Upper lobe of left lung (tissue), 6 donors: ENCODE measurements around the gene ACBD6. TPM values are rescaled to one million over a fixed set of nuclear protein-coding genes. Genes with fewer than 3 reads are reported as not detected.

ENCODE experiments used
- ATAC-seq, 2 donors: fragments of 200-7000 bp; cut with Tn5 transposase; one replicate each; pipeline ENCODE4 v1.9.1; 2022; ENCODE audit warnings: mild to moderate bottlenecking in 2 of 2, moderate library complexity in 2 of 2; ENCODE audit not compliant: low FRiP score in 2 of 2
- DNase-seq, 2 donors: peaks; one replicate each; pipeline ENCODE4 v3.0.0-alpha.2; 2019 to 2020
- H3K27ac ChIP-seq, 4 donors: fragments of 200-600 bp; sonication (generic); one replicate each; pipeline ENCODE4 v1.5.1; 2016 to 2019
- H3K27me3 ChIP-seq, 4 donors: fragments of 200-600 bp; sonication (generic); one replicate each; pipeline ENCODE4 v1.5.1; 2017 to 2019
- H3K36me3 ChIP-seq, 4 donors: fragments of 200-600 bp; sonication (generic); one replicate each; pipeline ENCODE4 v1.5.1; 2016 to 2019
- H3K4me1 ChIP-seq, 4 donors: fragments of 200-600 bp; sonication (generic); one replicate each; pipeline ENCODE4 v1.5.1; 2018 to 2019
- H3K4me3 ChIP-seq, 4 donors: fragments of 200-600 bp; sonication (generic); one replicate each; pipeline ENCODE4 v1.5.1; 2017 to 2019; ENCODE audit warnings: mild to moderate bottlenecking in 2 of 4, moderate library complexity in 1 of 4
- H3K9me3 ChIP-seq, 4 donors: fragments of 200-600 bp; sonication (generic); one replicate each; pipeline ENCODE4 v1.5.1; 2018 to 2019
- CTCF ChIP-seq, 6 experiments: fragments of 450-650 bp in 4 of 6; fragments of 200-600 bp in 2 of 6; sonication (generic) in 2 of 6; IDR thresholded peaks; one replicate each; pipeline ENCODE4 v1.5.1; 2016 to 2019; ENCODE audit warnings: antibody characterized with exemption in 6 of 6
- EP300 ChIP-seq, 4 donors: sonication (generic); formaldehyde crosslinking; IDR thresholded peaks; one replicate each; pipeline ENCODE4 v1.5.1; 2017; ENCODE audit warnings: antibody characterized with exemption in 4 of 4, control low read depth in 2 of 4
- POLR2A ChIP-seq, 4 donors: fragments of 450-650 bp; IDR thresholded peaks; one replicate each; pipeline ENCODE4 v1.5.1; 2016 to 2017; ENCODE audit warnings: antibody characterized with exemption in 4 of 4, mild to moderate bottlenecking in 2 of 4
- POLR2AphosphoS5 ChIP-seq, 2 donors: sonication (generic); formaldehyde crosslinking; IDR thresholded peaks; one replicate each; pipeline ENCODE4 v1.5.1; 2017; ENCODE audit warnings: antibody characterized with exemption in 2 of 2
- WGBS, 2 donors: methylation state at CpG; one replicate each; pipeline ENCODE4 v1.1.5; 2017 to 2018; 5-methylcytosine and 5-hydroxymethylcytosine counted together
- total RNA-seq, 6 donors: library from RNA; depleted of rRNA in 4 of 6; stranded (reverse); fragments of >200 nt in 4 of 6; gene quantifications; one replicate each; pipeline versions ENCODE4 v1.1.0 to v1.2.1, GENCODE V29; 2016 to 2021
- donor health status: DM: no; HTN: no; CAD: no; lungs with moderate emphysema.
- donor health status: DM: no; HTN: yes; CAD: no; lungs with severe emphysema.

The ACBD6 gene
- total RNA-seq, 6 donors from 2014 or later, result 24.9 to 72.3 (median 51.5) TPM

GRCh38 chr1:180385144-180385543, 117.2 kb downstream of the ACBD6 start:
- H3K27me3 ChIP-seq, result no peaks in the 10 kb centered on the region
- no peak for TF ChIP-seq EP300 (IDR thresholded peaks at IDR 0.05)
- TF ChIP-seq CTCF (IDR thresholded peaks at IDR 0.05), result no peak
- no peak for TF ChIP-seq POLR2A (IDR thresholded peaks at IDR 0.05)
- no peak for TF ChIP-seq POLR2AphosphoS5 (IDR thresholded peaks at IDR 0.05)
- DNase-seq (no peak), ATAC-seq (no peak)
- H3K4me1 ChIP-seq, result no peaks in the 10 kb centered on the region
- H3K27ac ChIP-seq, result no peak overlapping the region
- H3K9me3 ChIP-seq, result peaks cover 10 to 25% (median 17%) of the 10 kb centered on the region in 4 donors
- H3K4me3 ChIP-seq, result no peak overlapping the region
- no peaks in the 10 kb centered on the region for H3K36me3 ChIP-seq

GRCh38 chr1:180384286-180385005, 117.9 kb downstream of the ACBD6 start:
- Histone ChIP-seq H3K4me3 (no peak overlapping the region), H3K4me1 (no peaks in the 10 kb centered on the region), H3K36me3 (no peaks in the 10 kb centered on the region), H3K27ac (no peak overlapping the region), H3K9me3 (peaks cover 16 to 32% (median 23%) of the 10 kb centered on the region in 4 donors), H3K27me3 (no peaks in the 10 kb centered on the region)
- no peak for TF ChIP-seq EP300 (IDR thresholded peaks at IDR 0.05)
- no peak for TF ChIP-seq CTCF (IDR thresholded peaks at IDR 0.05)
- TF ChIP-seq POLR2AphosphoS5 (IDR thresholded peaks at IDR 0.05), result no peak
- no peak for TF ChIP-seq POLR2A (IDR thresholded peaks at IDR 0.05)
- WGBS, 2 donors, result 78 to 87% methylated on average over 3 of the region's 3 CpGs
- DNase-seq (no peak), ATAC-seq (no peak)

- no peaks in the 10 kb centered on the region for H3K27me3 ChIP-seq
- H3K4me1 ChIP-seq, result no peaks in the 10 kb centered on the region
- WGBS, 2 donors, result 92 to 95% methylated on average over 5 of the region's 5 CpGs
- TF ChIP-seq EP300 (IDR thresholded peaks at IDR 0.05), result no peak
- TF ChIP-seq POLR2A (IDR thresholded peaks at IDR 0.05), result no peak
- TF ChIP-seq CTCF (IDR thresholded peaks at IDR 0.05), result no peak
- TF ChIP-seq POLR2AphosphoS5 (IDR thresholded peaks at IDR 0.05), result no peak
- no peak overlapping the region for H3K4me3 ChIP-seq
- peaks cover 16 to 42% (median 29%) of the 10 kb centered on the region in 4 donors for H3K9me3 ChIP-seq
- DNase-seq (no peak), ATAC-seq (no peak)
- no peak overlapping the region for H3K27ac ChIP-seq
- no peaks in the 10 kb centered on the region for H3K36me3 ChIP-seq
Observed at GRCh38 chr1:180382326-180383115, 119.9 kb downstream of the ACBD6 start.

GRCh38 chr1:180381184-180381580, 121.2 kb downstream of the ACBD6 start:
- no peak for DNase-seq
- 88 to 90% methylated on average over 4 of the region's 4 CpGs for WGBS, 2 donors
- H3K27ac ChIP-seq, result no peak overlapping the region
- ATAC-seq, result no peak
- no peak overlapping the region for H3K4me3 ChIP-seq
- peaks cover 16 to 42% (median 29%) of the 10 kb centered on the region in 4 donors for H3K9me3 ChIP-seq
- no peaks in the 10 kb centered on the region for H3K27me3 ChIP-seq
- H3K4me1 ChIP-seq, result no peaks in the 10 kb centered on the region
- no peaks in the 10 kb centered on the region for H3K36me3 ChIP-seq
- no peak for TF ChIP-seq POLR2A (IDR thresholded peaks at IDR 0.05)
- TF ChIP-seq CTCF (IDR thresholded peaks at IDR 0.05), result no peak
- no peak for TF ChIP-seq POLR2AphosphoS5 (IDR thresholded peaks at IDR 0.05)
- no peak for TF ChIP-seq EP300 (IDR thresholded peaks at IDR 0.05)
